Activated B cell treated with CpG ODN at 0.5 μM for 24 hours (primary cell): ENCODE measurements around the gene GRHPR. TPM values are rescaled to one million over a fixed set of nuclear protein-coding genes. Genes with fewer than 3 reads are reported as not detected.

ENCODE experiments used
- ATAC-seq: fragments of 200-7000 bp; cut with Tn5 transposase; one replicate; pipeline ENCODE4 v1.10.0; 2021; ENCODE audit warnings: low read depth, mild to moderate bottlenecking, moderate library complexity
- CTCF ChIA-PET: fragments of 350-600 bp; sonication (Branson Sonifier 250); formaldehyde crosslinking; loops from one replicate; lab custom pipeline; 2021; ENCODE audit warnings: antibody characterized with exemption; lab: Charles Lee
- POLR2A ChIA-PET: fragments of 350-600 bp; sonication (Branson Sonifier 250); formaldehyde crosslinking; loops from one replicate; lab custom pipeline; 2021; ENCODE audit warnings: antibody characterized with exemption; lab: Charles Lee
- DNase-seq: peaks from one replicate; pipeline ENCODE4 v3.0.0; 2022
- H3K27ac Mint-ChIP-seq: one replicate; pipeline ENCODE4 v1.8.0; 2020; ENCODE audit warnings: mixed read lengths
- H3K27me3 Mint-ChIP-seq: one replicate; pipeline ENCODE4 v1.8.0; 2021; ENCODE audit warnings: mixed read lengths
- H3K36me3 Mint-ChIP-seq: one replicate; pipeline ENCODE4 v1.8.0; 2021; ENCODE audit warnings: low read depth, mixed read lengths
- H3K4me1 Mint-ChIP-seq: one replicate; pipeline ENCODE4 v1.8.0; 2021; ENCODE audit warnings: mixed read lengths
- H3K4me3 Mint-ChIP-seq: one replicate; pipeline ENCODE4 v1.8.0; 2020; ENCODE audit warnings: mild to moderate bottlenecking, mixed read lengths
- H3K9me3 Mint-ChIP-seq: one replicate; pipeline ENCODE4 v1.8.0; 2020; ENCODE audit warnings: mixed read lengths
- intact Hi-C: fragments of 100-400 bp; cut with micrococcal nuclease; formaldehyde crosslinking; loops from one replicate; pipeline ENCODE4 v1.15.1; 2024
- total RNA-seq: library from RNA; stranded (reverse); gene quantifications from 2 replicates; pipeline ENCODE4 v1.2.3, GENCODE V29; 2022
- TF ChIP-seq, protein P1 (sequence below): fragments of 200-600 bp; IDR thresholded peaks from one replicate; pipeline ENCODE4 v1.8.0; 2022; ENCODE audit warnings: antibody characterized with exemption, mild to moderate bottlenecking

GRHPR gene
- total RNA-seq, 1 donor from 2014 or later, result 315 TPM

GRCh38 chr9:37454238-37454637 lies 31.7 kb downstream of the GRHPR start:
- Mint-ChIP-seq H3K4me3 (no peak overlapping the region), H3K27me3 (no peaks in the 10 kb centered on the region), H3K4me1 (peaks cover 60% of the 10 kb centered on the region), H3K9me3 (no peaks in the 10 kb centered on the region), H3K27ac (no peak overlapping the region), H3K36me3 (peaks cover 46% of the 10 kb centered on the region)
- intact Hi-C loops, result no loop called here
- DNase-seq, result no peak
- CTCF ChIA-PET, result no interaction called here
- POLR2A ChIA-PET, result no interaction called here
- no peak for ATAC-seq
- TF ChIP-seq, protein P1, sequence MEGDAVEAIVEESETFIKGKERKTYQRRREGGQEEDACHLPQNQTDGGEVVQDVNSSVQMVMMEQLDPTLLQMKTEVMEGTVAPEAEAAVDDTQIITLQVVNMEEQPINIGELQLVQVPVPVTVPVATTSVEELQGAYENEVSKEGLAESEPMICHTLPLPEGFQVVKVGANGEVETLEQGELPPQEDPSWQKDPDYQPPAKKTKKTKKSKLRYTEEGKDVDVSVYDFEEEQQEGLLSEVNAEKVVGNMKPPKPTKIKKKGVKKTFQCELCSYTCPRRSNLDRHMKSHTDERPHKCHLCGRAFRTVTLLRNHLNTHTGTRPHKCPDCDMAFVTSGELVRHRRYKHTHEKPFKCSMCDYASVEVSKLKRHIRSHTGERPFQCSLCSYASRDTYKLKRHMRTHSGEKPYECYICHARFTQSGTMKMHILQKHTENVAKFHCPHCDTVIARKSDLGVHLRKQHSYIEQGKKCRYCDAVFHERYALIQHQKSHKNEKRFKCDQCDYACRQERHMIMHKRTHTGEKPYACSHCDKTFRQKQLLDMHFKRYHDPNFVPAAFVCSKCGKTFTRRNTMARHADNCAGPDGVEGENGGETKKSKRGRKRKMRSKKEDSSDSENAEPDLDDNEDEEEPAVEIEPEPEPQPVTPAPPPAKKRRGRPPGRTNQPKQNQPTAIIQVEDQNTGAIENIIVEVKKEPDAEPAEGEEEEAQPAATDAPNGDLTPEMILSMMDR, result no peak

- H3K27me3 Mint-ChIP-seq, result no peaks in the 10 kb centered on the region
- no peak for ATAC-seq
- ChIA-PET CTCF (no interaction called here), POLR2A (no interaction called here)
- TF ChIP-seq, protein P1, result no peak
- H3K4me1 Mint-ChIP-seq, result peaks cover 57% of the 10 kb centered on the region
- DNase-seq, result no peak
- no peak overlapping the region for H3K4me3 Mint-ChIP-seq
- H3K36me3 Mint-ChIP-seq, result peaks cover 34% of the 10 kb centered on the region
- no peaks in the 10 kb centered on the region for H3K9me3 Mint-ChIP-seq
- intact Hi-C loops, result no loop called here
- peak overlapping the region; percentile 61 for H3K27ac Mint-ChIP-seq
These were observed 33.6 kb downstream of the GRHPR start for GRCh38 chr9:37455884-37456647.

DNA sequence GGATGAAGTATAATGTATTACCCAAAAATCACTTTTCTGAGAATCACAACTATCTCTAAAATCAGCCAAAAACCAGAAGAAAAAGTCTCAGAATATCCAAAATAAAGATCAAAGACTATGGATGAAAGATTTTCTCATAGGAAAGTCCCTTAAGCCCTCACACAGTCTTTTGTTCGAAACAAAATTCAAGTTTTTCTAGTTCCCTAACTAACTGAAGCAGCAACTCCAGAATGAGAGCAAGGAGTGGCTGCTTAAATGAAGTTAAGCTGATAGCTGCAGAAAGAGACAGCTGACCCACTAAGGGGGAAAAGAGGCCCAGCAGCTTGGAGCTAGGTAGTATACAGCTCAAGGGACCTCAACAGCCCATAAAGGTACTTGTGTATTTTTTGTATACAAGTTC lies 34.3 kb downstream of the GRHPR start:
- H3K36me3 Mint-ChIP-seq, result peaks cover 34% of the 10 kb centered on the region
- TF ChIP-seq, protein P1, result no peak
- ChIA-PET CTCF (no interaction called here), POLR2A (no interaction called here)
- H3K27ac Mint-ChIP-seq, result no peak overlapping the region
- ATAC-seq, result no peak
- peaks cover 55% of the 10 kb centered on the region for H3K4me1 Mint-ChIP-seq
- intact Hi-C loops, result no loop called here
- no peak overlapping the region for H3K4me3 Mint-ChIP-seq
- DNase-seq, result no peak
- H3K9me3 Mint-ChIP-seq, result no peaks in the 10 kb centered on the region
- H3K27me3 Mint-ChIP-seq, result no peaks in the 10 kb centered on the region

DNA sequence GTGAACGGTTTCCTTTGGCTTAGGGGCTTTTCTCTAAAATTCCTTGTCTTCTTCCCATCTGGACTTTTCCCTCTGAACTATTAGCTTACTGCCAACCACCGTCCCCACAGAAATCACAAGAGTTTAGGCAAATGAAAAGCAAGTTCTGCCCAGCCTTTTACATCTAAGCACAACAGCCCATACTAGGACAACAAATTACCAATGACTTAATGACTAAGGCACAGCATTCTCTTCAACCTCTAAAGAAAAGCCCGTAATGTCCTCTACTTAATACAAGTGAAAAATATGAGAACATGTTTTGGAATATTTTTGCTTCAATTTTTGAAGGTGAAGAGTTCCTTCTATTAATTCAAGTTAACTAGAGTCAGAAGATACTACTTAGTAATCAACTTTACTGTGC lies 41.5 kb downstream of the GRHPR start:
- TF ChIP-seq, protein P1, result no peak
- intact Hi-C loops, result no loop called here
- POLR2A ChIA-PET, result interaction anchor here (0.6 to 2.5 kb wide), 5 partner anchors 23 to 473 kb away, joined by 3 to 8 read pairs (median 4); no protein-coding TSS in a partner anchor

GRCh38 chr9:37464426-37465248 lies 42.1 kb downstream of the GRHPR start:
- Mint-ChIP-seq H3K9me3 (no peaks in the 10 kb centered on the region), H3K4me1 (peaks cover 36% of the 10 kb centered on the region), H3K27ac (peak overlapping the region; percentile 98), H3K36me3 (peaks cover 28% of the 10 kb centered on the region), H3K4me3 (peak overlapping the region; percentile 98), H3K27me3 (no peaks in the 10 kb centered on the region)
- DNase-seq (peak; percentile 83), ATAC-seq (peak; percentile 49)
- TF ChIP-seq, protein P1, result no peak
- ChIA-PET POLR2A (interaction anchor here (0.6 to 2.5 kb wide), 29 partner anchors 12 to 805 kb away, joined by 3 to 25 read pairs (median 4); partner anchors contain the start of genes EXOSC3, FBXO10, GRHPR and POLR1E), CTCF (no interaction called here)
- intact Hi-C loops, result no loop called here

More for the DNA sequence above, 41.5 kb downstream of the GRHPR start:
- Mint-ChIP-seq H3K36me3 (peaks cover 28% of the 10 kb centered on the region), H3K27ac (peak overlapping the region; percentile 98), H3K27me3 (no peaks in the 10 kb centered on the region), H3K4me1 (peaks cover 38% of the 10 kb centered on the region), H3K4me3 (peak overlapping the region; percentile 98), H3K9me3 (no peaks in the 10 kb centered on the region)
- no peak for DNase-seq
- ATAC-seq, result no peak
- CTCF ChIA-PET, result no interaction called here
